ENCODE results near the gene LILRB2.

Gene LILRB2

GRCh38 chr19:54319892-54320670 is 39.2 kb upstream of the LILRB2 start:
- Histone ChIP-seq H3K4me3 (no peak overlapping the region), H3K27ac (no peak overlapping the region)
- no peak for DNase-seq (ENCODE audit: low spot score)
- TF ChIP-seq CTCF (IDR thresholded peaks at IDR 0.05): no peak

GRCh38 chr19:54319049-54319448 is 38.1 kb upstream of the LILRB2 start:
- no peak overlapping the region for H3K27ac ChIP-seq
- no peak for DNase-seq (ENCODE audit: low spot score)
- no peak overlapping the region for H3K4me3 ChIP-seq
- no peak for TF ChIP-seq CTCF (IDR thresholded peaks at IDR 0.05)

GRCh38 chr19:54317965-54318240 is 37.0 kb upstream of the LILRB2 start:
- DNase-seq (ENCODE audit: low spot score): peak; percentile 65
- no peak overlapping the region for H3K27ac ChIP-seq
- TF ChIP-seq CTCF (IDR thresholded peaks at IDR 0.05): no peak
- H3K4me3 ChIP-seq: no peak overlapping the region

- no peak for TF ChIP-seq CTCF (IDR thresholded peaks at IDR 0.05)
- Histone ChIP-seq H3K4me3 (no peak overlapping the region), H3K27ac (no peak overlapping the region)
- peak; percentile 64 for DNase-seq (ENCODE audit: low spot score)
Observed at GRCh38 chr19:54317108-54317964, 36.4 kb upstream of the LILRB2 start.

- H3K27ac ChIP-seq: no peak overlapping the region
- no peak for TF ChIP-seq CTCF (IDR thresholded peaks at IDR 0.05)
- H3K4me3 ChIP-seq: no peak overlapping the region
- DNase-seq (ENCODE audit: low spot score): no peak
Observed at GRCh38 chr19:54316746-54317107, 35.8 kb upstream of the LILRB2 start.

- H3K27ac ChIP-seq: no peak overlapping the region
- peak; percentile 57 for DNase-seq (ENCODE audit: low spot score)
- TF ChIP-seq CTCF (IDR thresholded peaks at IDR 0.05): no peak
Observed at GRCh38 chr19:54315956-54316355, 35.0 kb upstream of the LILRB2 start.

More at GRCh38 chr19:54315956-54316355, 35.0 kb upstream of the LILRB2 start:
- H3K4me3 ChIP-seq: no peak overlapping the region

Data from coronary artery (tissue), 2 donors.